Measurements from ENCODE around the gene MOK.

Gene MOK

GRCh38 chr14:102196902-102197230, 108.1 kb downstream of the MOK start:
- no peak for DNase-seq

GRCh38 chr14:102196039-102196901, 108.7 kb downstream of the MOK start:
- DNase-seq: no peak

- no peak for DNase-seq
Measured at GRCh38 chr14:102195446-102195845, 109.5 kb downstream of the MOK start.

GRCh38 chr14:102194856-102195255, 110.1 kb downstream of the MOK start:
- no peak for DNase-seq

GRCh38 chr14:102192840-102193502, 112.0 kb downstream of the MOK start:
- no peak for DNase-seq

- no peak for DNase-seq
Measured at GRCh38 chr14:102189874-102190273, 115.1 kb downstream of the MOK start.

- no peak for DNase-seq
Measured at GRCh38 chr14:102188187-102188586, 116.8 kb downstream of the MOK start.

- DNase-seq: no peak
Measured at GRCh38 chr14:102187568-102188001, 117.4 kb downstream of the MOK start.

- no peak for DNase-seq
Measured at GRCh38 chr14:102187044-102187443, 117.9 kb downstream of the MOK start.

GRCh38 chr14:102185360-102185759, 119.6 kb downstream of the MOK start:
- peak; percentile 65 for DNase-seq

GRCh38 chr14:102184316-102185035, 120.5 kb downstream of the MOK start:
- DNase-seq: no peak

GRCh38 chr14:102183886-102184285, 121.1 kb downstream of the MOK start:
- DNase-seq: no peak

- DNase-seq: no peak
Measured at GRCh38 chr14:102182936-102183619, 121.9 kb downstream of the MOK start.

- DNase-seq: peak; percentile 15
Measured at GRCh38 chr14:102182190-102182589, 122.8 kb downstream of the MOK start.

GRCh38 chr14:102181187-102181586, 123.8 kb downstream of the MOK start:
- DNase-seq: no peak

GRCh38 chr14:102180248-102180998, 124.5 kb downstream of the MOK start:
- DNase-seq: no peak
